ENCODE data around the gene DPY30.

DNA sequence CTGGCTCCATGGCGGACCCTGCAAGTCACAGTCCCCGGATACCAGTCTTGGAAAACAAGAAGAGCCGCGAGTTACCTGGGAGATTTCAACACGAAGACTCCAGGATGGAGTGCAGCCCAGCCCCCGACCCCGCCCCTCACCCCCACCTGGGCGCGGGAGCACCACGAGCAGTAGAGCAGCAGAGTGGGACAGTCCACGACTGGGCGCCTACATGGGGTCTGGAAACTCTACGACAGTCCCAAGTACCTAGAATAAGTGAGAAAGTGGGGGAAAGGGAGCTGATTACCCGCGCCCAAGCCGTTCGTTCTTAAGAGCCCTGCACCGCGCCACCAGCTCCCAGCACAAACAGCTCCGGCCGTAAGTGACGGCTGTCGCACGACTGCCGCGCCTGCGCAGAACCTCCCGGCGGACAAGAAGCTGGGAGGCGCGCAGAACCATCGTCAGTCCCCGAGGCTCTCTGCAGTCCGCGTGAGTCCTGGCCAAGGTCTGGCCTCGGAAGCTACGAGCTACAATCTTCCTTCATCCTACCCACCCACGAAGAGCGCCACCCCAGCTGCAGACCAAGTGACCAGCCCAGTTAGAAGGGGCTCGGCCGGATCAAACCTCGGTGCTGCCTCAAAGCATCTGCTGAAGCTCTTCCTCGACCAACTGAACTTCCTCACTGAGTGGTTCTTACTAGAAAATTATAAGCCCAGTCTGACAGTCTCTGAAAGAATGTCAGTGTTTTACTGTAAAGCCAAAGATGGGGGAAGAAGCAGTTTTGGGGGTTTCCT, at the start of gene DPY30:
- TF ChIP-seq, protein P1, sequence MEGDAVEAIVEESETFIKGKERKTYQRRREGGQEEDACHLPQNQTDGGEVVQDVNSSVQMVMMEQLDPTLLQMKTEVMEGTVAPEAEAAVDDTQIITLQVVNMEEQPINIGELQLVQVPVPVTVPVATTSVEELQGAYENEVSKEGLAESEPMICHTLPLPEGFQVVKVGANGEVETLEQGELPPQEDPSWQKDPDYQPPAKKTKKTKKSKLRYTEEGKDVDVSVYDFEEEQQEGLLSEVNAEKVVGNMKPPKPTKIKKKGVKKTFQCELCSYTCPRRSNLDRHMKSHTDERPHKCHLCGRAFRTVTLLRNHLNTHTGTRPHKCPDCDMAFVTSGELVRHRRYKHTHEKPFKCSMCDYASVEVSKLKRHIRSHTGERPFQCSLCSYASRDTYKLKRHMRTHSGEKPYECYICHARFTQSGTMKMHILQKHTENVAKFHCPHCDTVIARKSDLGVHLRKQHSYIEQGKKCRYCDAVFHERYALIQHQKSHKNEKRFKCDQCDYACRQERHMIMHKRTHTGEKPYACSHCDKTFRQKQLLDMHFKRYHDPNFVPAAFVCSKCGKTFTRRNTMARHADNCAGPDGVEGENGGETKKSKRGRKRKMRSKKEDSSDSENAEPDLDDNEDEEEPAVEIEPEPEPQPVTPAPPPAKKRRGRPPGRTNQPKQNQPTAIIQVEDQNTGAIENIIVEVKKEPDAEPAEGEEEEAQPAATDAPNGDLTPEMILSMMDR (IDR thresholded peaks at IDR 0.05): peak in 1 of 3 experiments; percentile 14
- TF ChIP-seq POLR2A (IDR thresholded peaks at IDR 0.05; ENCODE audit: low read depth) (no peak), EP300 (IDR thresholded peaks at IDR 0.05) (no peak)

Measured in esophagus muscularis mucosa (tissue), 4 donors.